Posterior vena cava (tissue), 2 donors: ENCODE measurements around the gene AMOTL1. TPM values are rescaled to one million over a fixed set of nuclear protein-coding genes. Genes with fewer than 3 reads are reported as not detected.

Source experiments
- DNase-seq: peaks from one replicate; pipeline ENCODE4 v3.0.0-alpha.2; 2020; ENCODE audit warnings: low spot score
- intact Hi-C, 2 donors: fragments of 100-400 bp; cut with DNase I; formaldehyde crosslinking; loops; one replicate each; pipeline versions ENCODE4 v1.14.1 to v1.14.2; 2022 to 2023
- total RNA-seq, 2 donors: library from RNA; stranded (reverse); fragmentation: NEBNext Ultra II Directional; extraction: Animal tissue kit (Norgen Biotek cat#: 25700); gene quantifications; one replicate each; pipeline ENCODE4 v1.2.1, GENCODE V29; 2021
- donor health status: DM: yes; HTN: yes; CAD: no.
- donor health status: DM: yes; HTN: yes; CAD: no.

AMOTL1 gene
- total RNA-seq, 2 donors from 2014 or later: 47.7 to 78.9 TPM

- intact Hi-C loops: no loop called here
- DNase-seq: no peak
Observed at GRCh38 chr11:94762208-94762607, 5.9 kb upstream of the AMOTL1 start.

GRCh38 chr11:94762995-94763394 lies 5.2 kb upstream of the AMOTL1 start:
- no peak for DNase-seq
- intact Hi-C loops: no loop called here

- intact Hi-C loops: no loop called here
- DNase-seq: no peak
Observed at GRCh38 chr11:94766713-94767206, 1.4 kb upstream of the AMOTL1 start.

GRCh38 chr11:94767291-94767690 lies 865 bp upstream of the AMOTL1 start:
- intact Hi-C loops: no loop called here
- no peak for DNase-seq

GRCh38 chr11:94768602-94769541 lies 716 bp downstream of the AMOTL1 start:
- intact Hi-C loops: no loop called here
- peak; percentile 86 for DNase-seq

- intact Hi-C loops: no loop called here
- no peak for DNase-seq
Observed at GRCh38 chr11:94769880-94770279, 1.7 kb downstream of the AMOTL1 start.

- intact Hi-C loops: no loop called here
- no peak for DNase-seq
Observed at GRCh38 chr11:94770563-94771120, 2.5 kb downstream of the AMOTL1 start.

GRCh38 chr11:94771390-94771789 lies 3.2 kb downstream of the AMOTL1 start:
- intact Hi-C loops: no loop called here
- no peak for DNase-seq

GRCh38 chr11:94771951-94772350 lies 3.8 kb downstream of the AMOTL1 start:
- no peak for DNase-seq
- intact Hi-C loops: no loop called here

GRCh38 chr11:94773842-94774241 lies 5.7 kb downstream of the AMOTL1 start:
- no peak for DNase-seq
- intact Hi-C loops: no loop called here

- no peak for DNase-seq
- intact Hi-C loops: no loop called here
Observed at GRCh38 chr11:94774345-94774744, 6.2 kb downstream of the AMOTL1 start.

- no peak for DNase-seq
- intact Hi-C loops: no loop called here
Observed at GRCh38 chr11:94775567-94776327, 7.6 kb downstream of the AMOTL1 start.

- intact Hi-C loops: no loop called here
- DNase-seq: peak; percentile 78
Observed at GRCh38 chr11:94776351-94777321, 8.5 kb downstream of the AMOTL1 start.

GRCh38 chr11:94780432-94780831 lies 12.3 kb downstream of the AMOTL1 start:
- intact Hi-C loops: no loop called here
- no peak for DNase-seq

- intact Hi-C loops: no loop called here
- DNase-seq: no peak
Observed at GRCh38 chr11:94781837-94782236, 13.7 kb downstream of the AMOTL1 start.

GRCh38 chr11:94782446-94782845 lies 14.3 kb downstream of the AMOTL1 start:
- DNase-seq: no peak
- intact Hi-C loops: no loop called here

GRCh38 chr11:94784884-94785283 lies 16.7 kb downstream of the AMOTL1 start:
- no peak for DNase-seq
- intact Hi-C loops: no loop called here

- no peak for DNase-seq
- intact Hi-C loops: no loop called here
Observed at GRCh38 chr11:94785509-94785908, 17.4 kb downstream of the AMOTL1 start.
